T-helper 2 cell treated with Interferon-gamma antibody and Interleukin-4, amounts not matched to agents 5 μg/mL and 100 μg/mL, for 36 hours (primary cell): ENCODE data around the gene OR8B2.
"Not testable (repeated sequence)": the region's sequence is repeated elsewhere in the genome, so short reads cannot be mapped to it uniquely, and the experiment has no call there.

ENCODE experiments used
- DNase-seq: peaks from one replicate; pipeline ENCODE4 v3.0.0; 2021; ENCODE audit warnings: low spot score
- H3K27ac Mint-ChIP-seq: one replicate; pipeline ENCODE4 v1.8.0; 2021; ENCODE audit warnings: mild to moderate bottlenecking, mixed read lengths
- H3K27me3 Mint-ChIP-seq: one replicate; pipeline ENCODE4 v1.8.0; 2021; ENCODE audit warnings: low read depth, mixed read lengths
- H3K36me3 Mint-ChIP-seq: one replicate; pipeline ENCODE4 v1.8.0; 2021; ENCODE audit warnings: low read depth, mixed read lengths
- H3K4me1 Mint-ChIP-seq: one replicate; pipeline ENCODE4 v1.8.0; 2021; ENCODE audit warnings: low read depth, mixed read lengths
- H3K4me3 Mint-ChIP-seq: one replicate; pipeline ENCODE4 v1.8.0; 2022; ENCODE audit warnings: mild to moderate bottlenecking, moderate library complexity, mixed read lengths
- H3K9me3 Mint-ChIP-seq: one replicate; pipeline ENCODE4 v1.8.0; 2021; ENCODE audit warnings: mixed read lengths

OR8B2 gene, protein sequence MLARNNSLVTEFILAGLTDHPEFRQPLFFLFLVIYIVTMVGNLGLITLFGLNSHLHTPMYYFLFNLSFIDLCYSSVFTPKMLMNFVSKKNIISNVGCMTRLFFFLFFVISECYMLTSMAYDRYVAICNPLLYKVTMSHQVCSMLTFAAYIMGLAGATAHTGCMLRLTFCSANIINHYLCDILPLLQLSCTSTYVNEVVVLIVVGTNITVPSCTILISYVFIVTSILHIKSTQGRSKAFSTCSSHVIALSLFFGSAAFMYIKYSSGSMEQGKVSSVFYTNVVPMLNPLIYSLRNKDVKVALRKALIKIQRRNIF

GRCh38 chr11:124384399-124384798 lies at the start of gene OR8B2:
OR8B2 (minus strand) TSS chr11:124384499; CDS start chr11:124383343, 1,156 bp downstream.
- Mint-ChIP-seq H3K4me1 (no peaks in the 10 kb centered on the region), H3K27ac (no peak within 1 kb of the TSS), H3K36me3 (no peaks in the 10 kb centered on the region), H3K27me3 (no peaks in the 10 kb centered on the region), H3K4me3 (no peak within 1 kb of the TSS), H3K9me3 (no peaks in the 10 kb centered on the region)
- no peak for DNase-seq

DNA sequence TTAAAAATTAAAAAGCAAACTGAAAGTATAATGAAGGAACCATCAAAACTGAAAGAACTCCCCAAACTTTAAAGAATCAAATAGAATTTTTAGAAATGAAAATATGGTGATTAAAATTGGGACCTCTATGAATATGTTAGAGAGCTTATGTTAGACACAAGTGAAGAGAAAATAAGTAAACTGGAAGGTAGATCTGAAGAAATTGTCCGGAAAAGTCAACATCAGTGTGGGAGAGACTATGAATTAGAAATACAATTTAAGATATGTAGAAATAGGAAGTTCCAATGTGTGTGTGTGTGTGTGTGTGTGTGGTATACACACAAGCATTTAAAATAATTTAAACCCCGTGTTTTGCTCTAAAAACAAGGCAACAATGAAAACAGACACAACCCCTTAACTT lies 45.3 kb upstream of the OR8B2 start:
- Mint-ChIP-seq H3K36me3 (no peaks in the 10 kb centered on the region), H3K4me1 (no peaks in the 10 kb centered on the region), H3K27me3 (no peaks in the 10 kb centered on the region), H3K9me3 (peaks cover 4% of the 10 kb centered on the region), H3K4me3 (no peak overlapping the region), H3K27ac (no peak overlapping the region)
- no peak for DNase-seq

- no peak for DNase-seq
- no peaks in the 10 kb centered on the region for H3K4me1 Mint-ChIP-seq
- no peak within 1 kb of the TSS for H3K27ac Mint-ChIP-seq
These were observed 40.2 kb upstream of the OR8B2 start, which contains the start of gene OR8B4 for GRCh38 chr11:124424384-124424921. OR8B4 (minus strand) TSS chr11:124424871; CDS start chr11:124424871, 0 bp downstream.

GRCh38 chr11:124421043-124421442 lies 36.7 kb upstream of the OR8B2 start:
- Mint-ChIP-seq H3K27ac (no peak overlapping the region), H3K36me3 (no peaks in the 10 kb centered on the region), H3K4me1 (no peaks in the 10 kb centered on the region), H3K9me3 (no peaks in the 10 kb centered on the region), H3K4me3 (no peak overlapping the region), H3K27me3 (peaks cover 4% of the 10 kb centered on the region)
- DNase-seq, result no peak

More at GRCh38 chr11:124424384-124424921, 40.2 kb upstream of the OR8B2 start, which contains the start of gene OR8B4:
- peaks cover under 1% of the 10 kb centered on the region for H3K9me3 Mint-ChIP-seq
- no peak within 1 kb of the TSS for H3K4me3 Mint-ChIP-seq
- no peaks in the 10 kb centered on the region for H3K36me3 Mint-ChIP-seq
- H3K27me3 Mint-ChIP-seq, result no peaks in the 10 kb centered on the region

- no peak overlapping the region for H3K27ac Mint-ChIP-seq
- no peaks in the 10 kb centered on the region for H3K9me3 Mint-ChIP-seq
- peaks cover 5% of the 10 kb centered on the region for H3K27me3 Mint-ChIP-seq
- no peaks in the 10 kb centered on the region for H3K36me3 Mint-ChIP-seq
- H3K4me3 Mint-ChIP-seq, result no peak overlapping the region
- H3K4me1 Mint-ChIP-seq, result no peaks in the 10 kb centered on the region
- no peak for DNase-seq
These were observed 31.1 kb upstream of the OR8B2 start for GRCh38 chr11:124415356-124415923.

GRCh38 chr11:124409906-124410305 lies 25.6 kb upstream of the OR8B2 start:
- H3K27ac Mint-ChIP-seq, result no peak overlapping the region
- no peak for DNase-seq
- H3K27me3 Mint-ChIP-seq, result peaks cover 8% of the 10 kb centered on the region
- H3K4me1 Mint-ChIP-seq, result no peaks in the 10 kb centered on the region
- H3K4me3 Mint-ChIP-seq, result no peak overlapping the region
- H3K36me3 Mint-ChIP-seq, result no peaks in the 10 kb centered on the region
- no peaks in the 10 kb centered on the region for H3K9me3 Mint-ChIP-seq

DNA sequence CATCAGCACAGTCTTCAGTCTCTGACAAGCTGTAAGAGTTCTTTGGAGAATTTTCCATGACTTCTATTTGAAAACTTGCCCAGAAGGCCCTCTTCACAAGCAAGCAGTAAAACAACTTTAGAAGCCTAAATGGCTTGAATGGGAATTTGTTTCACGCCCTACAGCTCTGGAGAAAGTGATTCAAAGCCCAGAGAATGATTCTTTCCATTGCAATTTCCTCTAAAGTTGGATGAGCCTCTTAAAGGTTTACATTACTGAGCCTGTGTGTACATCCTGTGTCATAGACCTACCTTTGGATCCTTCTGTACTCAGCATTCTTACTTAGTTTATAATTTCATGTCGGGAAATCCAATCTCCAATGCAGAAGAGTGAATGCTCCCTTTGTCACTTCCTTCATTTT lies 21.3 kb upstream of the OR8B2 start:
- H3K4me3 Mint-ChIP-seq, result no peak overlapping the region
- peaks cover 2% of the 10 kb centered on the region for H3K4me1 Mint-ChIP-seq
- no peak for DNase-seq

DNA sequence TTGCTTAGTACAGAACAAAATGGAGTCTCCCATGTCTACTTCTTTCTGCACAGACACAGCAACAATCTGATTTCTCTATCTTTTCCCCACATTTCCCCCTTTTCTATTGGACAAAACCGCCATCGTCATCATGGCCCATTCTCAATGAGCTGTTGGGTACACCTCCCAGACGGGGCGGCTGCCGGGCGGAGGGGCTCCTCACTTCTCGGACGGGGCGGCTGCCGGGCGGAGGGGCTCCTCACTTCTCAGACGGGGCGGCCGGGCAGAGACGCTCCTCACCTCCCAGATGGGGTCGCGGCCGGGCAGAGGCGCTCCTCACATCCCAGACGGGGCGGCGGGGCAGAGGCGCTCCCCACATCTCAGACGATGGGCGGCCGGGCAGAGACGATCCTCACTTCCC lies 18.9 kb upstream of the OR8B2 start:
- H3K36me3 Mint-ChIP-seq, H3K4me3 Mint-ChIP-seq, H3K4me1 Mint-ChIP-seq, H3K27me3 Mint-ChIP-seq, DNase-seq, H3K27ac Mint-ChIP-seq, H3K9me3 Mint-ChIP-seq: not testable (repeated sequence)

More for the DNA sequence above, 21.3 kb upstream of the OR8B2 start:
- Mint-ChIP-seq H3K27me3 (peaks cover 8% of the 10 kb centered on the region), H3K36me3 (no peaks in the 10 kb centered on the region), H3K27ac (no peak overlapping the region), H3K9me3 (no peaks in the 10 kb centered on the region)

DNA sequence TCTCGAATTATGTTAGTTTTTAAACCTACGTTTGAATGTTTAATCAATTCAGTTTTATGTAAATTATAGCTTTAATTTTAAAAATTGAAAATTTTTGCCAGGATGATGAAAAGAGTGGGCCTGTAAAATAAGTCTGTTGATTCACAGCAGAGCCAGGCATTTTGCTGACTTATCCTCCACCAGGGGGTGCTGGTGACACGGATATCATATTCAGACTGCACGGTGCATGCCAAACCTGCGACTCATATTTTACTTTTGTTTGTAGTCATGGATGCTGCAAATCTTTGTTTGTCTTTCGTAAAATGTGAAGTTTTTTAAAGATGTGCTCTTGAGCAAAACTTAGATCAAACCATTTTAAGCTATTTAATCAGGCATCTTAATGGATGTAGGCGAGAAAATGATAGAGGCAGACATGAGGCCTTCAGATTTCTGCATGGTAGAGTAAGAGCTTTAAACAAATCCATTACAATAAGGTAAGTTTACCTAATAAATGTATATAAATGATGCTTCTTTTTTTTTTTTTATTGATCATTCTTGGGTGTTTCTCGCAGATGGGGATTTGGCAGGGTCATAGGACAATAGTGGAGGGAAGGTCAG lies 18.1 kb upstream of the OR8B2 start:
- Mint-ChIP-seq H3K36me3 (no peaks in the 10 kb centered on the region), H3K9me3 (no peaks in the 10 kb centered on the region), H3K27ac (no peak overlapping the region), H3K27me3 (no peaks in the 10 kb centered on the region), H3K4me3 (no peak overlapping the region), H3K4me1 (peaks cover 2% of the 10 kb centered on the region)
- peak; percentile 54 for DNase-seq

- Mint-ChIP-seq H3K4me3 (no peak within 1 kb of the TSS), H3K27me3 (no peaks in the 10 kb centered on the region), H3K27ac (no peak within 1 kb of the TSS), H3K9me3 (no peaks in the 10 kb centered on the region), H3K36me3 (no peaks in the 10 kb centered on the region), H3K4me1 (peaks cover 2% of the 10 kb centered on the region)
- no peak for DNase-seq
These were observed 14.6 kb upstream of the OR8B2 start, which contains the start of gene OR8B3 for GRCh38 chr11:124398924-124399323. OR8B3 (minus strand) TSS chr11:124399024; CDS start chr11:124397351, 1,673 bp downstream.

DNA sequence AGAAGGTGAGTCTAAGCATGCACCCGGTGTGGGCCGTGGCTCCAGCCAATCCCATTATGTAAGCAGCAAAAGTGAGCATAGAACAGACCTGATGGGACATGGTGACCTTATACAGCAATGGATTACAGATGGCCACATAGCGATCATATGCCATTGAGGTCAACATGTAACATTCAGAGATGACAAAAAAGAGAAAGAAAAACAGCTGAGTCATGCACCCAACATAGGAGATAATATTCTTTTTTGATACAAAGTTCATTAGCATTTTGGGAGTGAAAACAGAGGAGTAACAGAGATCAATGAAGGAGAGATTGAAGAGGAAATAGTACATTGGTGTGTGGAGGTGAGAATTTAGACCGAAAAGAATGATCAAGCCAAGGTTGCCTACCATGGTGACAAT lies 12.5 kb upstream of the OR8B2 start:
- not testable (repeated sequence) for H3K4me1 Mint-ChIP-seq, H3K27ac Mint-ChIP-seq, H3K36me3 Mint-ChIP-seq, H3K9me3 Mint-ChIP-seq, DNase-seq, H3K27me3 Mint-ChIP-seq, H3K4me3 Mint-ChIP-seq

DNA sequence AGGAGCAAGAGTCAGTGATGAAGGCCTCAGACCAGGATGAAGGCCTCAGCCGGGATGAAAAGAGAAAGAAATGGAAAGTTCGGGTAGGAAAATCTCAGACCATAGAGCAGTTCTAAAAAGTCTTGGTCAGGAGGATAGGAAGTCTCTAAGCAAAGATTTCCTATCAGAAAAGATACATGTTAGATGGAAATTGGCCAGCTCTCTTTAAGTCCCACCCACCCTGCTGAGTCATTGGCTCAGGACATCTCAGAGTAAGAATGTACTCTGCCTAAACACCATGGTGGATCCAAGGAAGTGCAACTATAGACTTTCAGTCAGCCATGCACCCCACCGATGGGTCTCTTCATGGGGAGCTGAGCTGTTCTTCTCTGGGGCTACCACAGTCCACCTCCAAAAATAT lies 10.1 kb upstream of the OR8B2 start:
- DNase-seq, result no peak
- no peaks in the 10 kb centered on the region for H3K9me3 Mint-ChIP-seq
- no peak overlapping the region for H3K27ac Mint-ChIP-seq
- H3K36me3 Mint-ChIP-seq, result no peaks in the 10 kb centered on the region
- H3K4me1 Mint-ChIP-seq, result no peaks in the 10 kb centered on the region
- peaks cover 2% of the 10 kb centered on the region for H3K27me3 Mint-ChIP-seq
- H3K4me3 Mint-ChIP-seq, result no peak overlapping the region

DNA sequence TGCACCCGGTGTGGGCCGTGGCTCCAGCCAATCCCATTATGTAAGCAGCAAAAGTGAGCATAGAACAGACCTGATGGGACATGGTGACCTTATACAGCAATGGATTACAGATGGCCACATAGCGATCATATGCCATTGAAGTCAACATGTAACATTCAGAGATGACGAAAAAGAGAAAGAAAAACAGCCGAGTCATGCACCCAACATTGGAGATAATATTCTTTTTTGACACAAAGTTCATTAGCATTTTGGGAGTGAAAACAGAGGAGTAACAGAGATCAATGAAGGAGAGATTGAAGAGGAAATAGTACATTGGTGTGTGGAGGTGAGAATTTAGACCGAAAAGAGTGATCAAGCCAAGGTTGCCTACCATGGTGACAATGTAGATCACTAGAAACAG lies 1.4 kb downstream of the OR8B2 start:
- H3K36me3 Mint-ChIP-seq, H3K4me3 Mint-ChIP-seq, H3K27ac Mint-ChIP-seq, H3K4me1 Mint-ChIP-seq, DNase-seq, H3K9me3 Mint-ChIP-seq, H3K27me3 Mint-ChIP-seq: not testable (repeated sequence)

DNA sequence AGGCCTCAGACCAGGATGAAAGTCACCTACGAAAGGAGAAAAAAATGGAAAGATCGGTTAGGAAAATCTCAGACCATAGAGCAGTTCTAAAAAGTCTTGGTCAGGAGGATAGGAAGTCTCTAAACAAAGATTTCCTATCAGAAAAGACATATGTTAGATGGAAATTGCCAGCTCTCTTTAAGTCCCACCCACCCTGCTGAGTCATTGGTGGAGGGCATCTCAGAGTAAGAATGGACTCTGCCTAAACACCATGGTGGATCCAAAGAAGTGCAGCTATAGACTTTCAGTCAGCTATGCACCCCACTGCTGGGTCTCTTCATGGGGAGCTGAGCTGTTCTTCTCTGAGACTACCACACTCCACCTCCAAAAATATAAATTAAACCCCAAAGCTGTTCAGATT lies 3.7 kb downstream of the OR8B2 start:
- H3K4me3 Mint-ChIP-seq, result no peak overlapping the region
- no peaks in the 10 kb centered on the region for H3K27me3 Mint-ChIP-seq
- no peak for DNase-seq
- H3K9me3 Mint-ChIP-seq, result no peaks in the 10 kb centered on the region
- H3K27ac Mint-ChIP-seq, result no peak overlapping the region
- no peaks in the 10 kb centered on the region for H3K4me1 Mint-ChIP-seq
- H3K36me3 Mint-ChIP-seq, result no peaks in the 10 kb centered on the region
